SK-N-MC (cell line): ENCODE data around the gene PRDM10.

Experiments used
- EZH2 ChIP-seq: fragments of 200-600 bp; sonication (generic); IDR thresholded peaks from one replicate; pipeline ENCODE4 v1.6.1; 2017; ENCODE audit warnings: antibody characterized with exemption
- FOXP2 ChIP-seq: optimal IDR thresholded peaks from 2 replicates; pipeline ENCODE3; 2011; ENCODE audit warnings: mild to moderate bottlenecking, moderate library complexity; ENCODE audit not compliant: insufficient read depth; ENCODE audit errors: extremely low read length, control extremely low read depth
- POLR2AphosphoS5 ChIP-seq: IDR thresholded peaks from 2 replicates; pipeline ENCODE4 v1.6.1; 2012; ENCODE audit warnings: mild to moderate bottlenecking, low read depth, low read length, borderline replicate concordance

- TF ChIP-seq POLR2AphosphoS5, result no peak
- no peak for TF ChIP-seq EZH2
- TF ChIP-seq FOXP2, result no peak
These were observed 4.5 kb downstream of the PRDM10 start for GRCh38 chr11:129998107-129998506.
